SK-N-SH (cell line): ENCODE data around the gene CRB2. TPM values are rescaled to one million over a fixed set of nuclear protein-coding genes. Genes with fewer than 3 reads are reported as not detected.

ENCODE experiments used
- CTCF ChIA-PET: fragments of 300-600, 350-600 bp; formaldehyde crosslinking; extraction: SDS; loops from one replicate; lab custom pipeline; 2021; lab: Yijun Ruan, JAX
- POLR2A ChIA-PET: fragments of 350-600 bp; sonication (Branson Sonifier 250); formaldehyde crosslinking; extraction: SDS; loops from one replicate; lab custom pipeline; 2020; ENCODE audit warnings: antibody characterized with exemption, inconsistent platforms; lab: Yijun Ruan, JAX
- DNase-seq: peaks from one replicate; pipeline ENCODE4 v3.0.0; 2012
- H2AFZ ChIP-seq: fragments of 200-600 bp; sonication (generic); 2 replicates; pipeline ENCODE4 v1.8.1; 2016; ENCODE audit warnings: antibody characterized with exemption, mild to moderate bottlenecking, low read depth
- H3F3A ChIP-seq: fragments of 200-600 bp; sonication (generic); replicated peaks from 2 replicates; pipeline ENCODE3; 2016; ENCODE audit warnings: antibody characterized with exemption, mild to moderate bottlenecking; ENCODE audit not compliant: insufficient read depth
- H3K27ac ChIP-seq, 2 experiments: fragments of 200-500 bp in 1 of 2; fragments of 200-600 bp in 1 of 2; sonication (Bioruptor generic) in 1 of 2; sonication (generic), shearing (Covaris generic) in 1 of 2; 2 replicates each; pipeline versions ENCODE4 v1.5.1 to v1.6.1; 2014 to 2016; ENCODE audit warnings: low read depth in 2 of 2, inconsistent platforms in 1 of 2, low read length in 1 of 2, mild to moderate bottlenecking in 1 of 2, mixed read lengths in 1 of 2
- H3K27me3 ChIP-seq: fragments of 200-600 bp; sonication (generic), shearing (Covaris generic); 2 replicates; pipeline ENCODE4 v1.6.1; 2016; ENCODE audit warnings: mixed run types; ENCODE audit not compliant: insufficient read depth
- H3K36me3 ChIP-seq, 2 experiments: fragments of 200-500 bp in 1 of 2; fragments of 200-600 bp in 1 of 2; sonication (Bioruptor generic) in 1 of 2; sonication (generic) in 1 of 2; replicated peaks in 1 of 2; 2 replicates each; pipeline versions ENCODE3 to v1.5.1; 2014 to 2016; ENCODE audit warnings: low read length in 1 of 2, mild to moderate bottlenecking in 1 of 2; ENCODE audit not compliant: insufficient read depth in 2 of 2, control insufficient read depth in 1 of 2
- H3K4me1 ChIP-seq, 2 experiments: fragments of 200-500 bp in 1 of 2; fragments of 200-600 bp in 1 of 2; sonication (Bioruptor generic) in 1 of 2; sonication (generic), shearing (Covaris generic) in 1 of 2; 2 replicates each; pipeline versions ENCODE4 v1.5.1 to v1.6.1; 2014 to 2016; ENCODE audit warnings: low read depth in 1 of 2, low read length in 1 of 2, mixed run types in 1 of 2; ENCODE audit not compliant: insufficient read depth in 2 of 2, control insufficient read depth in 1 of 2
- H3K4me2 ChIP-seq: fragments of 200-600 bp; sonication (generic), shearing (Covaris generic); 2 replicates; pipeline ENCODE4 v1.6.1; 2017; ENCODE audit warnings: mixed run types
- H3K4me3 ChIP-seq, 2 experiments: fragments of 200-500 bp in 1 of 2; fragments of 200-600 bp in 1 of 2; sonication (Bioruptor generic) in 1 of 2; sonication (generic), shearing (Covaris generic) in 1 of 2; 2 replicates each; pipeline versions ENCODE4 v1.5.1 to v1.8.1; 2014 to 2016; ENCODE audit warnings: low read depth in 2 of 2, inconsistent platforms in 1 of 2, low read length in 1 of 2, mild to moderate bottlenecking in 1 of 2, mixed read lengths in 1 of 2, moderate library complexity in 1 of 2
- H3K79me2 ChIP-seq: fragments of 200-600 bp; sonication (generic); 2 replicates; pipeline ENCODE4 v1.8.1; 2017; ENCODE audit warnings: mild to moderate bottlenecking; ENCODE audit not compliant: insufficient read depth
- H3K9ac ChIP-seq: fragments of 200-600 bp; sonication (generic); 2 replicates; pipeline ENCODE4 v1.6.1; 2017; ENCODE audit warnings: mixed run types
- H3K9me2 ChIP-seq: fragments of 200-600 bp; sonication (generic); 2 replicates; pipeline ENCODE4 v1.6.1; 2017; ENCODE audit warnings: mixed run types
- H3K9me3 ChIP-seq: fragments of 200-600 bp; sonication (generic); 2 replicates; pipeline ENCODE4 v1.6.1; 2017; ENCODE audit warnings: mixed run types, mild to moderate bottlenecking, moderate library complexity
- H4K20me1 ChIP-seq: fragments of 200-600 bp; sonication (generic); 2 replicates; pipeline ENCODE4 v1.6.1; 2017; ENCODE audit warnings: mild to moderate bottlenecking, mixed run types; ENCODE audit not compliant: insufficient read depth
- CTCF ChIP-seq: fragments of 200-600 bp; sonication (generic); IDR thresholded peaks from 2 replicates; pipeline ENCODE4 v1.6.1; 2017; ENCODE audit warnings: antibody characterized with exemption, mild to moderate bottlenecking, moderate library complexity
- ELF1 ChIP-seq: IDR thresholded peaks from 2 replicates; pipeline ENCODE4 v1.4.0; 2012
- GATA2 ChIP-seq: sonication (generic); formaldehyde crosslinking; IDR thresholded peaks from 2 replicates; pipeline ENCODE4 v1.5.0; 2020; ENCODE audit warnings: mild to moderate bottlenecking, missing genetic modification reagents
- MAX ChIP-seq: IDR thresholded peaks from 2 replicates; pipeline ENCODE4 v1.4.0; 2012; ENCODE audit warnings: low read depth
- MEF2A ChIP-seq: IDR thresholded peaks from 2 replicates; pipeline ENCODE4 v1.4.0; 2012; ENCODE audit warnings: low read depth, borderline replicate concordance
- MXI1 ChIP-seq: IDR thresholded peaks from 2 replicates; pipeline ENCODE4 v1.6.1; 2012; ENCODE audit warnings: mild to moderate bottlenecking, low read depth, low read length, improper control_type of control experiment
- RAD21 ChIP-seq: IDR thresholded peaks from 2 replicates; pipeline ENCODE4 v1.6.1; 2012; ENCODE audit warnings: mild to moderate bottlenecking, low read length
- REST ChIP-seq: IDR thresholded peaks from 2 replicates; pipeline ENCODE4 v1.6.1; 2012; ENCODE audit warnings: mild to moderate bottlenecking, low read depth, low read length, moderate library complexity
- SMC3 ChIP-seq: IDR thresholded peaks from 2 replicates; pipeline ENCODE4 v1.6.1; 2012; ENCODE audit warnings: low read depth, low read length, improper control_type of control experiment
- TAF1 ChIP-seq: IDR thresholded peaks from 2 replicates; pipeline ENCODE4 v1.6.1; 2012; ENCODE audit warnings: low read depth, mild to moderate bottlenecking, low read length, moderate library complexity, borderline replicate concordance
- TCF12 ChIP-seq: IDR thresholded peaks from 2 replicates; pipeline ENCODE4 v1.4.0; 2012
- USF1 ChIP-seq: IDR thresholded peaks from 2 replicates; pipeline ENCODE4 v1.4.0; 2012; ENCODE audit warnings: low read depth, borderline replicate concordance
- YY1 ChIP-seq: IDR thresholded peaks from 2 replicates; pipeline ENCODE4 v1.4.0; 2012; ENCODE audit warnings: low read depth, mild to moderate bottlenecking
- ZBTB33 ChIP-seq: IDR thresholded peaks from 2 replicates; pipeline ENCODE4 v1.4.0; 2012; ENCODE audit warnings: low read depth, borderline replicate concordance
- WGBS: methylation state at CpG from one replicate; pipeline ENCODE4 v1.1.6; 2017; ENCODE audit warnings: low lambda C conversion rate; 5-methylcytosine and 5-hydroxymethylcytosine counted together
- polyA plus RNA-seq, 3 experiments: library from polyadenylated mRNA; depleted of rRNA; stranded (reverse); fragments of >200 nt; gene quantifications; 2 replicates each; pipeline ENCODE4 v1.2.3, GENCODE V29; 2012

The CRB2 gene
- polyA plus RNA-seq, 1 of the 3 experiments (the other 2 are of a cell fraction) = not detected

- Histone ChIP-seq H3K79me2 (no peaks in the 10 kb centered on the region), H3K4me3 (no peak overlapping the region; a peak in 1 of 4 replicates), H3K4me2 (no peak overlapping the region), H3K9me2 (no peaks in the 10 kb centered on the region), H3K9me3 (no peaks in the 10 kb centered on the region), H3K9ac (no peak overlapping the region), H4K20me1 (no peaks in the 10 kb centered on the region), H3K4me1 (peaks cover 0 to 30% of the 10 kb centered on the region in 2 experiments; a peak in 1 of 4 replicates), H2AFZ (no peak overlapping the region), H3K27me3 (peaks cover 51% of the 10 kb centered on the region), H3K27ac (no peak overlapping the region), H3F3A (no peaks in the 10 kb centered on the region), H3K36me3 (no peaks in the 10 kb centered on the region)
- no CpG with 5 or more reads among the region's 60 CpGs for WGBS
- TF ChIP-seq MEF2A (no peak), YY1 (no peak), CTCF (no peak), MAX (no peak), MXI1 (no peak), ZBTB33 (no peak), REST (no peak), TAF1 (no peak), USF1 (no peak), RAD21 (no peak), ELF1 (no peak), TCF12 (no peak), GATA2 (no peak), SMC3 (no peak)
- DNase-seq = peak; percentile 81
- ChIA-PET CTCF (interaction anchor here (0.9 to 20.5 kb wide), 2 partner anchors 21 to 26 kb away, joined by 4 to 331 read pairs; partner anchors contain the start of gene CRB2), POLR2A (no interaction called here)
These were observed 17.5 kb downstream of the CRB2 start for GRCh38 chr9:123373447-123373923.
